Measurements from ENCODE around the gene GSAP. TPM values are rescaled to one million over a fixed set of nuclear protein-coding genes. Genes with fewer than 3 reads are reported as not detected.

GSAP gene
- total RNA-seq, 2 donors from 2014 or later: 10.0 to 13.0 TPM

DNA sequence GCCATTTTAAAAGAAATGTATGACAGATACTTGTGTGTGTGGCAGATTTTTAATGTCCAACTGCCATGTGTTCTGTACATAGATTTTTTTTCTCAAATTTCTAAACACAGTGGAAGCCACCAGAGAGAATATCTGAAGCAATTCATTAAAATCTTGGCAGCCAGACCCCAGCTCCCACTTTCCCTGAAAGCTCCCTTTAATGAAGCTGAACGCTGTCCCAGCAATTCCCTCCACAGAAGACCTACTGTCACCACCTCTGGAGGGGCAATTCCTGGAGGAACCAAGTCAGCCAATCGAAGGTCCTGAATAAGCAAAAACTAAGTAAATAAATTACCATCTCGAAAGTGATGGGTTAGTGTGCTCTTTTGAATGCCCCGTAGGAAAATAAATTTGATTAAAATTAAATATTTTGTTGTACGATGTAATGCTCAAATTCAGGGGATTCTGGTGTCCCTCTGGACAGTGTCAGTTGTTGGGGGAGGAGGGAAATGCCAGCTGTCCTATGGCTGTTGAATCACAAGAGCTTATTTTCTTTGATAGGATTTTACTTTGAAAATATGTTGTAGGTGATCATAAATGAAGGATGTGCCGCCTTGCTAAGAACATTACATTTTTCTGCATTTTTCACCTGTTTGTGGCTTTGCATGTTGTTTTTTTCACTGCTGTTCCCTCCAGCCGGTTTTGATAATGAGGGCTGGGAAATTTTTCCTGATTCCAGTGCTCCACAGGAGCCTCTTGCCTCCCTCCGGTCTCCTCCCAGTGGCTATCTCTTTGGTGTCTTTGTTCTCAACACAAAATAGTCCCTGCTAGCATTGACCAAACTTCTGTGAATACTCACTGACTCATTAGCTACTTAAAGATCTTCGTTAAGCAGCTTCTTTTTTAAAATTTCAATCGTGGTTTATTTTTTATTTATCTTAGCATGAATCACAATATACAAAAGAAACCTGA lies 9.2 kb upstream of the GSAP start:
- no peak for DNase-seq (ENCODE audit: low spot score)
- 54% methylated on average over 10 of the region's 10 CpGs for WGBS
- no peaks in the 10 kb centered on the region for H3K27me3 ChIP-seq (replicated peaks; ENCODE audit: insufficient read depth)
- H3K36me3 ChIP-seq: no peaks in the 10 kb centered on the region
- no peak overlapping the region for H3K27ac ChIP-seq
- intact Hi-C loops (cut with DNase I): no loop called here
- TF ChIP-seq POLR2AphosphoS5 (IDR thresholded peaks at IDR 0.05): no peak
- TF ChIP-seq POLR2A (IDR thresholded peaks at IDR 0.05): no peak
- TF ChIP-seq, protein P1, sequence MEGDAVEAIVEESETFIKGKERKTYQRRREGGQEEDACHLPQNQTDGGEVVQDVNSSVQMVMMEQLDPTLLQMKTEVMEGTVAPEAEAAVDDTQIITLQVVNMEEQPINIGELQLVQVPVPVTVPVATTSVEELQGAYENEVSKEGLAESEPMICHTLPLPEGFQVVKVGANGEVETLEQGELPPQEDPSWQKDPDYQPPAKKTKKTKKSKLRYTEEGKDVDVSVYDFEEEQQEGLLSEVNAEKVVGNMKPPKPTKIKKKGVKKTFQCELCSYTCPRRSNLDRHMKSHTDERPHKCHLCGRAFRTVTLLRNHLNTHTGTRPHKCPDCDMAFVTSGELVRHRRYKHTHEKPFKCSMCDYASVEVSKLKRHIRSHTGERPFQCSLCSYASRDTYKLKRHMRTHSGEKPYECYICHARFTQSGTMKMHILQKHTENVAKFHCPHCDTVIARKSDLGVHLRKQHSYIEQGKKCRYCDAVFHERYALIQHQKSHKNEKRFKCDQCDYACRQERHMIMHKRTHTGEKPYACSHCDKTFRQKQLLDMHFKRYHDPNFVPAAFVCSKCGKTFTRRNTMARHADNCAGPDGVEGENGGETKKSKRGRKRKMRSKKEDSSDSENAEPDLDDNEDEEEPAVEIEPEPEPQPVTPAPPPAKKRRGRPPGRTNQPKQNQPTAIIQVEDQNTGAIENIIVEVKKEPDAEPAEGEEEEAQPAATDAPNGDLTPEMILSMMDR (IDR thresholded peaks at IDR 0.05): no peak
- no peaks in the 10 kb centered on the region for H3K9me3 ChIP-seq
- H3K4me3 ChIP-seq: no peak overlapping the region
- no peaks in the 10 kb centered on the region for H3K4me1 ChIP-seq (replicated peaks)

DNA sequence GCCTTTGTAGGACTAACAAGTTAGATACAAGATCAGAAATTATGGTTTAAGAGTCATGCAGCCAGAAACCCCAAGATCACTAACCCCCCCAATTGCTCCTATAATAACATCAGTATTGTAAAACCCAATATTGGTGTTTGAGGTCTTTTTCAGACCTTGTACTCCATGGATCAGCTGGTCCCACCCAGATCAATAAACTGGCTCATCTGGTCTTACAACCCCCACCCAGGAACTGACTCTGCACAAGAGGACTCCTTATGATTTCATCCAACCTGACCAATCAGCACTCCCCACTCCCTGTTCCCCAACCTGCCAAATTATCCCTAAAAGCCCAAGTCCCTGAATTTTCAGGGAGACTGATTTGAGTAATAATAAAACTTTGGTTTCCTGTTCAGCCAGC lies 6.4 kb upstream of the GSAP start:
- Histone ChIP-seq H3K4me3 (no peak overlapping the region), H3K27ac (no peak overlapping the region), H3K9me3 (no peaks in the 10 kb centered on the region), H3K4me1 (replicated peaks) (no peaks in the 10 kb centered on the region), H3K27me3 (replicated peaks; ENCODE audit: insufficient read depth) (no peaks in the 10 kb centered on the region), H3K36me3 (no peaks in the 10 kb centered on the region)
- intact Hi-C loops (cut with DNase I): no loop called here
- TF ChIP-seq POLR2A (IDR thresholded peaks at IDR 0.05) (no peak), POLR2AphosphoS5 (IDR thresholded peaks at IDR 0.05) (no peak)
- TF ChIP-seq, protein P1 (IDR thresholded peaks at IDR 0.05): no peak
- no peak for DNase-seq (ENCODE audit: low spot score)

DNA sequence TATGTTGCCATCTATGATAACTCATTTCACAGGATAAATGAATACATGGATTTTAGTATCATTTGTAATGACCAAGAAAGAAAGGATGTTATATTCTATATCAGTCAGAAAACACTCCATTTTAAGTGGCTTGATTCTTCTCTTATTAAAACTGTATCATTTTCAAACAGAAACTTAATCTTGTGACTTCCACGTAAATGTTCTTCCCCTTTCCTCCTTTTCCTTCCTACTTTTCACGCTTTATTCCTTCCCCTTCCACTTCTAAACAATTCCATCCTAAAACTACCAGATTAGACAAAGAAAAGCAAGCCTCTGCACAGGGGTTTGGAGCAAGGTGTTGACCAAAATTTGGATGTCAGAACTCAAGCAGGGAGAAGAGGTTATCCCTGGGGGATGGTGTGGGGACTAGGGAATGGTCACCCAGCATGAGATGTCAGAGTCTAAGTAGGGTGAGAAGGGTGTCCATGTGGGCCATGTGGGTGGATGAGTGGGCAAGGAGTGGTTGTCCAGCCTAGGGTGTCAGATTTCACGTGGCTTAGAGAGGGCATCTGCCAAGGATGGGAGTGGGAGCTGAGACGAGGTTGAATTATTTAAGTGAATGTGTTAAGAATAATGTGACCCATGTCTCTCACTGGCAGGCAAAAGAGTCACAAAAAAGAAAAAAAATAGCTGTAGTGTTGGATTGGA lies 5.0 kb upstream of the GSAP start:
- no peak for DNase-seq (ENCODE audit: low spot score)
- intact Hi-C loops (cut with DNase I): no loop called here
- no peak overlapping the region for H3K4me3 ChIP-seq
- H3K27ac ChIP-seq: no peak overlapping the region
- 66% methylated on average over 4 of the region's 4 CpGs for WGBS
- no peaks in the 10 kb centered on the region for H3K27me3 ChIP-seq (replicated peaks; ENCODE audit: insufficient read depth)
- TF ChIP-seq POLR2AphosphoS5 (IDR thresholded peaks at IDR 0.05) (no peak), POLR2A (IDR thresholded peaks at IDR 0.05) (no peak)
- no peaks in the 10 kb centered on the region for H3K36me3 ChIP-seq
- no peaks in the 10 kb centered on the region for H3K9me3 ChIP-seq
- H3K4me1 ChIP-seq (replicated peaks): no peaks in the 10 kb centered on the region

DNA sequence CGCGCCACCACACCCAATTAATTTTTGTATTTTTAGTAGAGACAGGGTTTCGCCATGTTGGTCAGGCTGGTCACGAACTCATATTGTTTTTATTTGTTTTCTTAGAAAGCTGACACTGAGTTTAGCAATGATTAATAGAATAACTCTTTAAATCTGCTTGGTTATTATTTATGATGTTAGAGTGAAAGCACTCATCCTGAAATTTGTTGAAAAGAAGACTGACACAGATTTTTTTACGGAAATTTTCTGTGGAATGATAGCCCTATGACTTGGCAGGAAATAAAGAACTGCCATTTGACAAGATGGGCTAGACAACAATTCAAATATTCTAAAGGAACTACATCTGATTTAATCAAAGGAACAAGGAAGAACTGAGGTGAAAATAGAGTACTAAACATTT lies 4.3 kb upstream of the GSAP start:
- H3K36me3 ChIP-seq: no peaks in the 10 kb centered on the region
- no peaks in the 10 kb centered on the region for H3K4me1 ChIP-seq (replicated peaks)
- H3K27me3 ChIP-seq (replicated peaks; ENCODE audit: insufficient read depth): no peaks in the 10 kb centered on the region
- intact Hi-C loops (cut with DNase I): no loop called here
- no peaks in the 10 kb centered on the region for H3K9me3 ChIP-seq
- H3K27ac ChIP-seq: no peak overlapping the region
- H3K4me3 ChIP-seq: no peak overlapping the region
- 80% methylated on average over 5 of the region's 5 CpGs for WGBS
- no peak for DNase-seq (ENCODE audit: low spot score)
- TF ChIP-seq, protein P1 (IDR thresholded peaks at IDR 0.05): no peak
- no peak for TF ChIP-seq POLR2AphosphoS5 (IDR thresholded peaks at IDR 0.05)
- no peak for TF ChIP-seq POLR2A (IDR thresholded peaks at IDR 0.05)

DNA sequence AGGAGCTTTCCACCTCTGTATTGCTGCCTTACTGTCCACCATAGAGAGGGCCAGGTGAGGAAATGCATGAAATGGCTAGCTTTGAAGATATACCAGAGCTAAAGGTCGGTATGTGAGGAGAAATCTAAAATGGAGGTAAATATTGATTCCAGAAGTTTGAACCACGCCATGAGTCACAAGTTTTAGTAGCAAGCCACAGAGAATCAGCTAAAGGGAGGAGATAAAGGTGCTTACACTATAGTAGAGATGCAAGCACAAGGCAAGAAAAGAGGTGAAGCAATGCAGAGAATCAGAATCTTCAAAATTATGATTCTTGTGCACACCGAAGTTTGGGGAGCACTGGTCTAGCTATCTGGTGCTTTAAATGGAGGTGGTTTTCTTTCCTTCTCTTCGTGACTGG lies 3.0 kb upstream of the GSAP start:
- H3K9me3 ChIP-seq: no peaks in the 10 kb centered on the region
- TF ChIP-seq POLR2A (IDR thresholded peaks at IDR 0.05) (no peak), POLR2AphosphoS5 (IDR thresholded peaks at IDR 0.05) (no peak)
- TF ChIP-seq, protein P1 (IDR thresholded peaks at IDR 0.05): no peak
- no peaks in the 10 kb centered on the region for H3K27me3 ChIP-seq (replicated peaks; ENCODE audit: insufficient read depth)
- no peak overlapping the region for H3K4me3 ChIP-seq
- WGBS: 93% methylated on average over 4 of the region's 4 CpGs
- intact Hi-C loops (cut with DNase I): no loop called here
- no peak for DNase-seq (ENCODE audit: low spot score)
- no peak overlapping the region for H3K27ac ChIP-seq
- no peaks in the 10 kb centered on the region for H3K36me3 ChIP-seq
- H3K4me1 ChIP-seq (replicated peaks): no peaks in the 10 kb centered on the region
